Measurements from ENCODE around the gene GBP4. TPM values are rescaled to one million over a fixed set of nuclear protein-coding genes. Genes with fewer than 3 reads are reported as not detected.

The GBP4 gene
- total RNA-seq, 1 experiment from 2014 or later, result not detected

DNA sequence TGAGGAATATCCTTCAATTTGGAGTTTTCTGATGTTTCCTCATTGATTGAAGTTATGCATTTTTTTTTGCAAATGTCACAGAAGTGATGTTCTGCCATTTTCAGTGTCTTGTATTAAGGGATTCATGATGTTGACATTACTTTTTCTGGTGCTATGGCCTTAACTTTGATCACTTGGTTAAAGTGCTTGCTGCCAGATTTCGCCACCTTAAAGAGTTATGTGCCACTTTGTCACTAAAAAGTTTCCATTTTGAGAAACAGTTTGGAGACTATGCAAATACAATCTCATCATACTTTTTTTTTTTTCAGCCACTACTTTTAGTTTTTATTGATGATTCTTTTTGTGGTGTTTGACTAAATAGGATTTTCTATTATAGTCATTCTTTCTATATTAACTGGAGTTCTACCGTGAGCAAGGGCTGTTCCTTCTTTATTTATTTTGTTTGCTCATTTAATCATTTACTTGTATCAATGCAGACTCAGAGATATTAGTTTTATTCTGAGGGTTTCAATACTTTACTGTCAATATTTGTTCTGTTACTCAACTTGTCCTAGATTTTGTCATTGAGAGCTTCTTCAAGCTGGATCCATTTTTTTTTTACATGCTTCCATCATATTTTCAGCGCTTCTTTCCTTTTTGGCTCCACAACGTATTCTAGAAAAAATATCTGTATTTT, 26.1 kb downstream of the GBP4 start:
- in situ Hi-C loops (cut with HindIII; ENCODE audit: low sequenced_read_pairs), result no loop called here
- no peak for DNase-seq (ENCODE audit: low spot score)

DNA sequence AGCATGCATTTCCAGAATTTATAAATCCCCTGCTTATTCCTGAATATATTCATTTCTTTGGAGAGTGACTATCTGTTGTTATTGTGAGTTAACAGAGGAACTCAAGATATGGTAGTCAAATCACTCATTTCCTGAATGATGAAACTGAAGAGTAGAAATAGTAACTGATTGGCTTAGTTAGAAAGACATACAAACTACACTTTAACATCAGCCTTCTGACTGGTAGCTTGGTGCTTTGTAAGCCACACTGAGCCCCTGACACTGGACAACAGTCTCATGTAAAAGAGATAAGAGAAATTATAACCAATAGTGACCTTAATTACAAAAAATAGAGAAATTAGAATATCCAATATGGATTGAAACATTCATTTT, 27.7 kb downstream of the GBP4 start:
- no peak for DNase-seq (ENCODE audit: low spot score)
- in situ Hi-C loops (cut with HindIII; ENCODE audit: low sequenced_read_pairs), result no loop called here

GRCh38 chr1:89170170-89171066, 28.3 kb downstream of the GBP4 start:
- no peak for DNase-seq (ENCODE audit: low spot score)
- in situ Hi-C loops (cut with HindIII; ENCODE audit: low sequenced_read_pairs), result no loop called here

DNA sequence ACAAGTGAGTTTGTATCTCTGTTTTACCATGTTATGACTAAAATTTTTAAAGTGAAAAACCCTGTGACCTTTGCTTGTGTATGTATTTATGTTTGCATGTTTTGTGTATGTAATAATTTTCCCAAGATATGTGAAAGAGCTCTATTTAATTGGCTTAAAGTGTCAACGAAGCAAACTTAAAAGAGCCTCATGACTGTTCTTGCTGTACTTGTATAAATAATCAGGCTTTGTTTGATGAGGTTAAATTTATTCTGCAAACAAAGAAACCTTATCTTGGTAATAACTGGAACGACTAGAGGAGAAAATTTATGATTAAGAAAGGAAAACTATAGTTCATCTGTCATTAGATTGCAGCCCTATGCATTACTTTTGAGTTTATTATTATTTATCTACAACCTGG, 29.6 kb downstream of the GBP4 start:
- DNase-seq (ENCODE audit: low spot score), result no peak
- in situ Hi-C loops (cut with HindIII; ENCODE audit: low sequenced_read_pairs), result no loop called here

DNA sequence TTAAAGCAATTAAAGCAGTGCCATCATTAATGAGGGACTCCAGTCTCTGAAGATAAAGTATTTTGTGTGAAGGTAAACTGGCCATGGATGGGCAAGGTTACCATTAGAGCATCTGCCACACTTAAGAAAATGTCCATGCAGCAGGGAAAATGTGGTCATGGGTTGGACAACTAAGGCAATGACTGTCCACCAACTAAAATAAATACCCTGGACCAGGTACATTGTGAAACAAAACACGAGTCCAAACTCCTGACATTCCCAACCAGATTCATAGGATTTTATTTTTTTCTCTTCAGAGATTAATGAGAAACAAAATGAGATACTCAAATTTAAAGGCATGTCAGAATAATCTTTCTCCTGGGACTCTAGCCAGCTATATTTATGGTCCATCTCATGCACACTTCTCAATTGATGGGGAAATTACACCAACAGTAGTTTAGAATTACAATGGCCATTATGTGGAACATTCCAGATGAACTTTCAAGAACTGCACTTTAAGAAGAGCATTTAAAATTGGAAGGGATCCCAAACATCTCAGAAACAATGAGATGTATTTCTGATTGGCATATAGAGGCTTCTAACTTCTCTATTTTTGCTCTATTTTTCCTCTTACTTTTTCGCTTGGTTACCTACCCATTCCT, 31.0 kb downstream of the GBP4 start:
- in situ Hi-C loops (cut with HindIII; ENCODE audit: low sequenced_read_pairs), result no loop called here
- DNase-seq (ENCODE audit: low spot score), result no peak

DNA sequence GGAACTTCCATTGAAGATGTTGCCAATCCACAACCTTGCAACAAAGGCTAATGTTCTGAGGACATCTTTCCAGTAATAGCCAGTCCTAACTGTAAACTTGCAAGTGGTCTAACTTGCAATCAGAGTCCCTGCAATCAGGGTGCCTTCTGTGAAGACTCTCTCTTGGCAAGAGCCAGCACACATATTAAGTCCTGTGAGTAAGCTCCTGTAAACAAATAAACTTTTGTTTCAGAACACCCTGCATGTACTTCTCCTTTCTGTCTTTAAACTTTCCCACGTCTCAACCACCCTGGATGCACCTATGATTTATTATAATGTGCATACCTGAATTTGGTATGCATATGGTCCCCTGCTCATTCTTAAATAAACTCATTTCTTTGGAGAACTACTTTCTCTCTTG, 32.0 kb downstream of the GBP4 start:
- in situ Hi-C loops (cut with HindIII; ENCODE audit: low sequenced_read_pairs), result no loop called here
- DNase-seq (ENCODE audit: low spot score), result no peak

- in situ Hi-C loops (cut with HindIII; ENCODE audit: low sequenced_read_pairs), result no loop called here
- no peak for DNase-seq (ENCODE audit: low spot score)
These were observed 32.9 kb downstream of the GBP4 start for GRCh38 chr1:89165811-89166210.

GRCh38 chr1:89151047-89151446, 47.7 kb downstream of the GBP4 start:
- in situ Hi-C loops (cut with HindIII; ENCODE audit: low sequenced_read_pairs), result no loop called here
- no peak for DNase-seq (ENCODE audit: low spot score)

DNA sequence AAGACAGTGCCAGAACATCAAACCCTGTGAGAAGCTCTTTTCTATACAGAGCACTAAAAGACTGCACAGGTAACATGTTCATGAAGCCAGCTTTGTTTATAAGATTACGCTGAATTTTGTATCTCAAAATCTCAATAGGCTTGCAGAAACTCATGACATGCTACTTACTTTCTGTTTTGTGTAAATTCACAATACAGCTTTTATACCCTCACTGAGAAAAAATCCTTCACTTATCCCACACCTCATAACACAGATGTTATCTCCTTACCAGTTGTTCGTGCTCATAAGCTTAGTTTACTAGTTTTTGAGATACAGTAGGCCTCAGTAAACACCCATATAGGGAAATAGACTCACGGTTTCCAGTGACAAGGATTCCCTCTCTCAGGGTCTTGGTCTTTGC, 48.8 kb downstream of the GBP4 start:
- in situ Hi-C loops (cut with HindIII; ENCODE audit: low sequenced_read_pairs), result no loop called here
- no peak for DNase-seq (ENCODE audit: low spot score)

DNA sequence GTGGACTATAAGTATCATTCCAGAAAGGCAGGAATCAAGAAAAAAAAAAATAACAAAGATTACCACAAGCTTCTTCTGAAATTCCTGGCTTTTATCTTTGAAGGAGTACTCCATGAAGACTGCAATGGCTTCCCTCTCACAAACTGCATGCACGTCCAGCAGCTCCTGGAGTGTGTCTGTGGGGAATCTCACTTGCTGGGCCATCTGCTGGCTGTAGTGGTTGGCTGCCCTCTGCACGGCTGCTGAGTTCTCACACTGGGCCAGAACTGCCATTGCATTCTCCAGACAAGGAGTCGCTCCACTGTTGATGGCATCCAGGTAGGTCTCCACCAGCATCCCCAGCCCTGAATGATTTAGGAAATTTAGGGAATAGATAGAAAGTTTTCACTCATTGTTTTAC, 49.5 kb downstream of the GBP4 start:
- peak; percentile 9 for DNase-seq (ENCODE audit: low spot score)
- in situ Hi-C loops (cut with HindIII; ENCODE audit: low sequenced_read_pairs), result no loop called here

DNA sequence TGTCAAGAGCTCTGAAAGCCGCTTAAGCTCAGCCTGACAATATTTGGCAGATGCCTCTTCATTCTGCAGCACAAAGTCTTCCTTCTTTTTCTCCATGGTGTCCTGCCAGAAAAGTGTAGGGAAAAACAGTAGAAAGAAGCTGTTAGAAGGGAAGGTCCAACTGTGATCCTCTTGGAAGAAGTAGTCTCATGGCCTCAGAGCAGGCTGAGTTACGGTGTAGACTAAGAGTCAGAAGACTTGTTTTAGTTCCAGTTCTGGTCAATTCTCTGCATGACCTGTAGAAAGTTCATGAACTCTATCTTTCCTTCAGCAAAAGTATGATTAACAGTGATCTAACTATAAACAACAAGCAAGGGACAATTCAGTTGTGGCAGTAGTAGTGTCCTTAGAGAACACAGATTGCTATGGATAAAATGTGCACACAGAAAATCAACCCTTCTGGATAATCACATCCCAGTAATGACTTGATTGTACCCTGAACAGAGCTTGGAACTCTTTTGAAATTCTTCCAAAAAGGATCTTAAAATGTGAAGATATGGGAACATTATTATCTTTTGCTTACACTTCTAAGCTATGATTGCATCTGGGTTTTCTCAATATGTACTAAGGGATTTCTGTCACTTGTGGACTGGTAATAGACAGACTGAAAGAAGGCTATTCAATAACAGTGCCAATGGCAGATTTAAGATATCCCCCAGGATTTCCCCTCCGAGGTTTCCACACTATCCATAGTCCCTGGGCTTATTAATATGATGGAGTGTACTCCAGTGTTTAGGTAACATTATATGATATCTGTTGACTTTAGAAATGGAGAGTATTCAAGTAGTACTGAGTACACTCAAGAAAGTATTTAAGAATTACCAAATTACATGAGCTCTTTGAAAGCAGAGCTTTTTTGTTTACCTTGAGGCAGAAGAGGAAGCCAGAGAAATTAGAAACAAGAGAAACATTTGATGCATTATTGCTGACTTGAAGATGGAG, 50.8 kb downstream of the GBP4 start:
- in situ Hi-C loops (cut with HindIII; ENCODE audit: low sequenced_read_pairs), result no loop called here
- DNase-seq (ENCODE audit: low spot score), result no peak

DNA sequence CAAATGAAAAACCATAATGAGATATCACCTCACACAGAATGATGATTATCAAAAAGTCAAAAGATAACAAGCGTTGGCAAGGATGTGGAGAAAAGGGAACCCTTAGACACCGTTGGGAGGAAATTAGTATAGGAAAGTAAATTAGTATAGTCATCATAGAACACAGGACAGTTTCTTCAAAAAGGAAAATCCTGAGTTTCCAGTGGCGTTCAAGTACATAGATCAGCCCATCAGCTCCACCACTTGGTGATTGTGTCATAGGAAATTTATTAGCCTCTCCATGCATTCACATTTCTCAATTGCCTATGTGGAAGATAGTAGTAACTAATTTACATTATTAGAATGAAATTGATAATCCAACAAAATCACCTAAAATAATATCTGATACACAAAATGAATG, 52.0 kb downstream of the GBP4 start:
- in situ Hi-C loops (cut with HindIII; ENCODE audit: low sequenced_read_pairs), result no loop called here

DNA sequence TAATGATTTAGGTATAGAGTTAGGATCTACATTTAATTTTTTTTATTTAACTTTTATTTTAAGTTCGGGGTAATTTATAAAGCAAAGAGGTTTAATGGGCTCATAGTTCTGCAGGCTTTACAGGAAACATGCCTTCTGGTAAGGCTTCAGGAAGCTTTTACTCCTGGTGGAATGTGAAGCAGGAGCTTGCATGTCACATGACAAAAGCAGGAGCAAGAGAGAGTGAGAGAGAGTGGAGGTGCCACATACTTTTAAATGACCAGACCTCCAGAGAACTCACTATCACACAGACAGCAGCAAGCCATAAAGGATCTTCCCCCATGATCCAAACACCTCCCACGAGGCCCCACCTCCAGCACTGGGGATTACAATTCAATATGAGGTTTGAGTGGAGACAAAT, 55.3 kb downstream of the GBP4 start:
- DNase-seq (ENCODE audit: low spot score), result no peak
- in situ Hi-C loops (cut with HindIII; ENCODE audit: low sequenced_read_pairs), result no loop called here

More for the DNA sequence above, 52.0 kb downstream of the GBP4 start:
- no peak for DNase-seq (ENCODE audit: low spot score)

GRCh38 chr1:89142160-89142559, 56.6 kb downstream of the GBP4 start:
- no peak for DNase-seq (ENCODE audit: low spot score)
- in situ Hi-C loops (cut with HindIII; ENCODE audit: low sequenced_read_pairs), result no loop called here

GRCh38 chr1:89133747-89134146, 65.0 kb downstream of the GBP4 start:
- no peak for DNase-seq (ENCODE audit: low spot score)
- in situ Hi-C loops (cut with HindIII; ENCODE audit: low sequenced_read_pairs), result loop anchor here (5.0 kb wide), 1 partner anchor 54 kb away; no protein-coding TSS in a partner anchor

Measured in G401 (cell line).